ENCODE data around the gene TMIGD1. TPM values are rescaled to one million over a fixed set of nuclear protein-coding genes. Genes with fewer than 3 reads are reported as not detected.

The TMIGD1 gene
- total and polyA plus RNA-seq, 2 of the 13 experiments (the other 11 are each of a cell fraction or from before 2014, with no cell fraction given): not detected

- FAIRE-seq (peak; percentile 77), DNase-seq (ENCODE audit: low spot score) (peak; percentile 88), ATAC-seq (peak; percentile 71)
- Histone ChIP-seq H3K4me2 (ENCODE audit: low read depth, low read length) (peak overlapping the region; percentile 95), H4K20me1 (ENCODE audit: insufficient read depth, low read length) (peaks cover 14% of the 10 kb centered on the region), H3K79me2 (ENCODE audit: insufficient read depth, low read length) (peaks cover 31% of the 10 kb centered on the region), H3K36me3 (replicated peaks in 1 of 2; ENCODE audit: control insufficient read depth in 1 of 2, insufficient read depth in 2 of 2, low read length in 2 of 2) (no peaks in the 10 kb centered on the region), H3K4me1 (ENCODE audit: insufficient read depth, low read length) (peaks cover 57% of the 10 kb centered on the region), H3K27ac (ENCODE audit: extremely low read length, insufficient read depth, low read length) (peak overlapping the region; percentile 35), H3K4me3 (replicated peaks in 1 of 3; ENCODE audit: insufficient read depth in 1 of 3, low read depth in 2 of 3, low read length in 3 of 3) (peak overlapping the region; percentile 36 to 94 (median 49)), H3K27me3 (ENCODE audit: control insufficient read depth in 1 of 2, insufficient read depth in 2 of 2, low read length in 2 of 2) (no peaks in the 10 kb centered on the region; a peak in 1 of 5 replicates), H3K9ac (ENCODE audit: insufficient read depth, low read depth, low read length) (peak overlapping the region; percentile 63), H2AFZ (ENCODE audit: low read length) (peak overlapping the region; percentile 68), H3K9me3 (ENCODE audit: low read length) (no peaks in the 10 kb centered on the region)
- intact Hi-C loops (cut with micrococcal nuclease; ENCODE audit: unreplicated experiment) (loop anchor here (2.0 kb wide), 1 partner anchor 32 kb away; no protein-coding TSS in a partner anchor), in situ Hi-C loops (cut with HindIII; ENCODE audit: extremely low pct_ligation_motif_present, low pct_unique_long_range_greater_than_20kb) (loop anchor here (5.0 kb wide), 1 partner anchor 35 kb away; no protein-coding TSS in a partner anchor)
- WGBS (ENCODE audit: low lambda C conversion rate): 5% methylated on average over 9 of the region's 12 CpGs
- CTCF ChIA-PET (ENCODE audit: low intra/inter-chr PET ratio, low total read pairs): interaction anchor here (1.1 kb wide), 1 partner anchor 40 kb away, joined by 3 read pairs; no protein-coding TSS in a partner anchor
- POLR2A ChIA-PET: interaction anchor here (0.7 to 8.1 kb wide), 7 partner anchors 10 to 100 kb away, joined by 3 to 114 read pairs (median 4); partner anchors contain the start of gene GOSR1
- BruUV-seq (replicated peaks): no TSS peak
- no peak for TF ChIP-seq ZBTB37 (CRISPR knock-in tag; IDR thresholded peaks at IDR 0.05)
- TF ChIP-seq ZBTB43 (CRISPR knock-in tag; conservative IDR thresholded peaks at IDR 0.05): no peak
- TF ChIP-seq GFI1 (CRISPR knock-in tag; IDR thresholded peaks at IDR 0.05; ENCODE audit: borderline replicate concordance): peak; percentile 74
- TF ChIP-seq, protein P1, sequence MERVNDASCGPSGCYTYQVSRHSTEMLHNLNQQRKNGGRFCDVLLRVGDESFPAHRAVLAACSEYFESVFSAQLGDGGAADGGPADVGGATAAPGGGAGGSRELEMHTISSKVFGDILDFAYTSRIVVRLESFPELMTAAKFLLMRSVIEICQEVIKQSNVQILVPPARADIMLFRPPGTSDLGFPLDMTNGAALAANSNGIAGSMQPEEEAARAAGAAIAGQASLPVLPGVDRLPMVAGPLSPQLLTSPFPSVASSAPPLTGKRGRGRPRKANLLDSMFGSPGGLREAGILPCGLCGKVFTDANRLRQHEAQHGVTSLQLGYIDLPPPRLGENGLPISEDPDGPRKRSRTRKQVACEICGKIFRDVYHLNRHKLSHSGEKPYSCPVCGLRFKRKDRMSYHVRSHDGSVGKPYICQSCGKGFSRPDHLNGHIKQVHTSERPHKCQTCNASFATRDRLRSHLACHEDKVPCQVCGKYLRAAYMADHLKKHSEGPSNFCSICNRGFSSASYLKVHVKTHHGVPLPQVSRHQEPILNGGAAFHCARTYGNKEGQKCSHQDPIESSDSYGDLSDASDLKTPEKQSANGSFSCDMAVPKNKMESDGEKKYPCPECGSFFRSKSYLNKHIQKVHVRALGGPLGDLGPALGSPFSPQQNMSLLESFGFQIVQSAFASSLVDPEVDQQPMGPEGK (CRISPR knock-in tag; IDR thresholded peaks at IDR 0.05): 0 out of 2 replicates have a peak, but pooled peaks have one; percentile 23
- peak; percentile 99 for TF ChIP-seq SIX4 (CRISPR knock-in tag; IDR thresholded peaks at IDR 0.05)
- TF ChIP-seq CBX5 (CRISPR knock-in tag; IDR thresholded peaks at IDR 0.05; ENCODE audit: borderline replicate concordance): no peak; the same call in 1 of the 2 replicates
- 0 out of 2 replicates have a peak, but pooled peaks have one; percentile 29 for TF ChIP-seq ZBTB7B (CRISPR knock-in tag; IDR thresholded peaks at IDR 0.05)
- peak; percentile 53; the same call in 1 of the 2 replicates for TF ChIP-seq TARDBP (CRISPR knock-in tag; IDR thresholded peaks at IDR 0.05)
- TF ChIP-seq POLR2AphosphoS5 (IDR thresholded peaks at IDR 0.05; ENCODE audit: low read depth, low read length): peak; percentile 41
- no peak for TF ChIP-seq REL (CRISPR knock-in tag; conservative IDR thresholded peaks at IDR 0.05)
- TF ChIP-seq SYNCRIP (IDR thresholded peaks at IDR 0.05; ENCODE audit: insufficient read depth, low read depth, low read length): no peak
- TF ChIP-seq NCOA2 (CRISPR knock-in tag; IDR thresholded peaks at IDR 0.05): peak; percentile 88
- TF ChIP-seq GABPB1 (CRISPR knock-in tag; IDR thresholded peaks at IDR 0.05): 0 out of 2 replicates have a peak, but pooled peaks have one; percentile 8
- 0 out of 4 replicates have a peak, but pooled peaks of 1 of the 2 experiments have one; percentile 7 for TF ChIP-seq REST (IDR thresholded peaks at IDR 0.05; ENCODE audit: borderline replicate concordance in 1 of 2, low read depth in 1 of 2, low read length in 2 of 2)
These were observed 43.0 kb upstream of the TMIGD1 start for GRCh38 chr17:30376621-30377452.
